GM23338 (cell line): ENCODE results near the gene XRCC5.

Experiments used
- CREB1 ChIP-seq: fragments of 250-450 bp; sonication (Bioruptor Pico); IDR thresholded peaks from 2 replicates; pipeline ENCODE4 v1.5.0; 2020; ENCODE audit warnings: low read depth, mild to moderate bottlenecking, moderate library complexity
- EZH2 ChIP-seq: fragments of 200-600 bp; sonication (generic); IDR thresholded peaks from one replicate; pipeline ENCODE4 v1.8.0; 2017; ENCODE audit warnings: antibody characterized with exemption, mild to moderate bottlenecking, low read depth; ENCODE audit not compliant: unreplicated experiment
- EZH2phosphoT487 ChIP-seq: fragments of 200-600 bp; sonication (generic); IDR thresholded peaks from one replicate; pipeline ENCODE4 v1.8.1; 2018; ENCODE audit warnings: antibody characterized with exemption; ENCODE audit not compliant: unreplicated experiment
- JUNB ChIP-seq: IDR thresholded peaks from one replicate; pipeline ENCODE4 v1.6.1; 2016; ENCODE audit warnings: antibody characterized with exemption; ENCODE audit not compliant: unreplicated experiment
- NANOG ChIP-seq: IDR thresholded peaks from 2 replicates; pipeline ENCODE4 v1.6.1; 2016; ENCODE audit warnings: antibody characterized with exemption, borderline replicate concordance
- POLR2AphosphoS5 ChIP-seq: IDR thresholded peaks from 2 replicates; pipeline ENCODE4 v1.6.1; 2016; ENCODE audit warnings: antibody characterized with exemption, low read depth
- STAT1 ChIP-seq: IDR thresholded peaks from one replicate; pipeline ENCODE4 v1.6.1; 2016; ENCODE audit warnings: antibody characterized with exemption; ENCODE audit not compliant: unreplicated experiment
- ZNF114 ChIP-seq: fragments of 250-450 bp; sonication (Bioruptor Pico); IDR thresholded peaks from 2 replicates; pipeline ENCODE4 v1.5.0; 2020; ENCODE audit warnings: mild to moderate bottlenecking, moderate library complexity
- ZNF331 ChIP-seq: fragments of 250-450 bp; sonication (Bioruptor Pico); IDR thresholded peaks from 2 replicates; pipeline ENCODE4 v1.5.0; 2020; ENCODE audit warnings: low read depth, mild to moderate bottlenecking, moderate library complexity
- TF ChIP-seq, protein P1 (sequence below), 2 experiments: fragments of 200-600 bp in 1 of 2; sonication (generic) in 1 of 2; conservative IDR thresholded peaks; 2 replicates each; pipeline versions ENCODE4 v1.5.1 to v1.6.1; 2016 to 2017; ENCODE audit warnings: antibody characterized with exemption in 2 of 2, low read depth in 2 of 2, mild to moderate bottlenecking in 2 of 2, moderate library complexity in 1 of 2
- TF ChIP-seq, protein P2 (sequence below): IDR thresholded peaks from one replicate; pipeline ENCODE4 v1.6.1; 2018; ENCODE audit warnings: antibody characterized with exemption; ENCODE audit not compliant: unreplicated experiment
- TF ChIP-seq, protein P3 (sequence below): IDR thresholded peaks from 2 replicates; pipeline ENCODE4 v1.6.1; 2016; ENCODE audit warnings: antibody characterized with exemption

DNA sequence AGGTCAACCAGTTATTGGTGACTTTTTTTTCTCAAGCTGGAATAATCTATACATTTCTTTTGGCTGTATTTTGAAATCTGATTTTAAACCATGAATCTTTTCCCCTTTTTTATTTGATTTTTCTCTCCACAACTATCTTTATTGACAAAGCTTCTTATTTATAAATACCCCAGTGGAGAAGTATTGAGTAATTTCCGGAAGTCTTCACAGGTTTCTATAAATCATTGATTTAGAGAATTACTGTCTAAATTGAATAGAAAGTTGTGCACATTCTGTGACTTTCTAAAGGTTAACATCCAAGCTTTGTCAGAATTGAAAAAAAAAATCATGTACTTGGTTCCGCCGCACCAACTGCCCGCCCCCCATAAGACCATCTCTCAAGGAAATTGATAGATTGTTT lies 39.8 kb downstream of the XRCC5 start:
- TF ChIP-seq, protein P1, sequence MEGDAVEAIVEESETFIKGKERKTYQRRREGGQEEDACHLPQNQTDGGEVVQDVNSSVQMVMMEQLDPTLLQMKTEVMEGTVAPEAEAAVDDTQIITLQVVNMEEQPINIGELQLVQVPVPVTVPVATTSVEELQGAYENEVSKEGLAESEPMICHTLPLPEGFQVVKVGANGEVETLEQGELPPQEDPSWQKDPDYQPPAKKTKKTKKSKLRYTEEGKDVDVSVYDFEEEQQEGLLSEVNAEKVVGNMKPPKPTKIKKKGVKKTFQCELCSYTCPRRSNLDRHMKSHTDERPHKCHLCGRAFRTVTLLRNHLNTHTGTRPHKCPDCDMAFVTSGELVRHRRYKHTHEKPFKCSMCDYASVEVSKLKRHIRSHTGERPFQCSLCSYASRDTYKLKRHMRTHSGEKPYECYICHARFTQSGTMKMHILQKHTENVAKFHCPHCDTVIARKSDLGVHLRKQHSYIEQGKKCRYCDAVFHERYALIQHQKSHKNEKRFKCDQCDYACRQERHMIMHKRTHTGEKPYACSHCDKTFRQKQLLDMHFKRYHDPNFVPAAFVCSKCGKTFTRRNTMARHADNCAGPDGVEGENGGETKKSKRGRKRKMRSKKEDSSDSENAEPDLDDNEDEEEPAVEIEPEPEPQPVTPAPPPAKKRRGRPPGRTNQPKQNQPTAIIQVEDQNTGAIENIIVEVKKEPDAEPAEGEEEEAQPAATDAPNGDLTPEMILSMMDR (conservative IDR thresholded peaks at IDR 0.05; ENCODE audit: low read depth in 2 of 2) = no peak
- TF ChIP-seq POLR2AphosphoS5 (no peak), ZNF331 (no peak), JUNB (no peak), EZH2 (no peak), CREB1 (CRISPR knock-in tag) (no peak), EZH2phosphoT487 (no peak), STAT1 (no peak), NANOG (no peak), ZNF114 (CRISPR knock-in tag) (no peak)
- TF ChIP-seq, protein P2, sequence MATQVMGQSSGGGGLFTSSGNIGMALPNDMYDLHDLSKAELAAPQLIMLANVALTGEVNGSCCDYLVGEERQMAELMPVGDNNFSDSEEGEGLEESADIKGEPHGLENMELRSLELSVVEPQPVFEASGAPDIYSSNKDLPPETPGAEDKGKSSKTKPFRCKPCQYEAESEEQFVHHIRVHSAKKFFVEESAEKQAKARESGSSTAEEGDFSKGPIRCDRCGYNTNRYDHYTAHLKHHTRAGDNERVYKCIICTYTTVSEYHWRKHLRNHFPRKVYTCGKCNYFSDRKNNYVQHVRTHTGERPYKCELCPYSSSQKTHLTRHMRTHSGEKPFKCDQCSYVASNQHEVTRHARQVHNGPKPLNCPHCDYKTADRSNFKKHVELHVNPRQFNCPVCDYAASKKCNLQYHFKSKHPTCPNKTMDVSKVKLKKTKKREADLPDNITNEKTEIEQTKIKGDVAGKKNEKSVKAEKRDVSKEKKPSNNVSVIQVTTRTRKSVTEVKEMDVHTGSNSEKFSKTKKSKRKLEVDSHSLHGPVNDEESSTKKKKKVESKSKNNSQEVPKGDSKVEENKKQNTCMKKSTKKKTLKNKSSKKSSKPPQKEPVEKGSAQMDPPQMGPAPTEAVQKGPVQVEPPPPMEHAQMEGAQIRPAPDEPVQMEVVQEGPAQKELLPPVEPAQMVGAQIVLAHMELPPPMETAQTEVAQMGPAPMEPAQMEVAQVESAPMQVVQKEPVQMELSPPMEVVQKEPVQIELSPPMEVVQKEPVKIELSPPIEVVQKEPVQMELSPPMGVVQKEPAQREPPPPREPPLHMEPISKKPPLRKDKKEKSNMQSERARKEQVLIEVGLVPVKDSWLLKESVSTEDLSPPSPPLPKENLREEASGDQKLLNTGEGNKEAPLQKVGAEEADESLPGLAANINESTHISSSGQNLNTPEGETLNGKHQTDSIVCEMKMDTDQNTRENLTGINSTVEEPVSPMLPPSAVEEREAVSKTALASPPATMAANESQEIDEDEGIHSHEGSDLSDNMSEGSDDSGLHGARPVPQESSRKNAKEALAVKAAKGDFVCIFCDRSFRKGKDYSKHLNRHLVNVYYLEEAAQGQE = no peak
- TF ChIP-seq, protein P3, sequence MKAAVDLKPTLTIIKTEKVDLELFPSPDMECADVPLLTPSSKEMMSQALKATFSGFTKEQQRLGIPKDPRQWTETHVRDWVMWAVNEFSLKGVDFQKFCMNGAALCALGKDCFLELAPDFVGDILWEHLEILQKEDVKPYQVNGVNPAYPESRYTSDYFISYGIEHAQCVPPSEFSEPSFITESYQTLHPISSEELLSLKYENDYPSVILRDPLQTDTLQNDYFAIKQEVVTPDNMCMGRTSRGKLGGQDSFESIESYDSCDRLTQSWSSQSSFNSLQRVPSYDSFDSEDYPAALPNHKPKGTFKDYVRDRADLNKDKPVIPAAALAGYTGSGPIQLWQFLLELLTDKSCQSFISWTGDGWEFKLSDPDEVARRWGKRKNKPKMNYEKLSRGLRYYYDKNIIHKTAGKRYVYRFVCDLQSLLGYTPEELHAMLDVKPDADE = no peak
